H9 (cell line): ENCODE results near the gene BLMH. TPM values are rescaled to one million over a fixed set of nuclear protein-coding genes. Genes with fewer than 3 reads are reported as not detected.

Experiments
- DNase-seq: peaks from one replicate; pipeline ENCODE4 v3.0.0-alpha.2; 2017
- H2AFZ ChIP-seq: one replicate; pipeline ENCODE4 v1.6.1; 2013; ENCODE audit warnings: mild to moderate bottlenecking, low read length, control low read depth, moderate library complexity
- H2AK5ac ChIP-seq: 2 replicates; pipeline ENCODE4 v1.6.1; 2013; ENCODE audit warnings: low read length, control low read depth, mixed read lengths; ENCODE audit not compliant: insufficient read length
- H2BK120ac ChIP-seq: one replicate; pipeline ENCODE4 v1.6.1; 2013; ENCODE audit warnings: low read depth, mild to moderate bottlenecking, low read length, control low read depth, inconsistent platforms; ENCODE audit not compliant: poor library complexity, severe bottlenecking
- H2BK12ac ChIP-seq: 2 replicates; pipeline ENCODE4 v1.6.1; 2013; ENCODE audit warnings: low read length, control low read depth, mixed read lengths, low read depth; ENCODE audit not compliant: insufficient read length
- H2BK15ac ChIP-seq: 2 replicates; pipeline ENCODE4 v1.6.1; 2013; ENCODE audit warnings: low read depth, low read length, control low read depth
- H2BK20ac ChIP-seq: one replicate; pipeline ENCODE4 v1.6.1; 2013; ENCODE audit warnings: low read depth, mild to moderate bottlenecking, low read length, control low read depth, inconsistent platforms; ENCODE audit not compliant: poor library complexity, severe bottlenecking
- H2BK5ac ChIP-seq: 2 replicates; pipeline ENCODE4 v1.6.1; 2013; ENCODE audit warnings: low read length, control low read depth, mixed read lengths; ENCODE audit not compliant: insufficient read length
- H3K14ac ChIP-seq: 2 replicates; pipeline ENCODE4 v1.6.1; 2013; ENCODE audit warnings: low read length, control low read depth; ENCODE audit not compliant: insufficient read depth
- H3K18ac ChIP-seq: 2 replicates; pipeline ENCODE4 v1.6.1; 2013; ENCODE audit warnings: low read depth, mild to moderate bottlenecking, mixed read lengths, low read length, control low read depth; ENCODE audit not compliant: insufficient read length
- H3K23ac ChIP-seq: 2 replicates; pipeline ENCODE4 v1.6.1; 2013; ENCODE audit warnings: low read length, control low read depth, mixed read lengths, low read depth; ENCODE audit not compliant: insufficient read length
- H3K23me2 ChIP-seq: 2 replicates; pipeline ENCODE4 v1.6.1; 2013; ENCODE audit warnings: low read depth, mild to moderate bottlenecking, mixed read lengths, low read length, control low read depth; ENCODE audit not compliant: insufficient read length, poor library complexity, severe bottlenecking
- H3K27ac ChIP-seq: 2 replicates; pipeline ENCODE4 v1.5.1; 2013; ENCODE audit warnings: low read length, control low read depth, mixed read lengths, low read depth; ENCODE audit not compliant: insufficient read length
- H3K27me3 ChIP-seq: 2 replicates; pipeline ENCODE4 v1.6.1; 2013; ENCODE audit warnings: low read length, control low read depth, inconsistent platforms; ENCODE audit not compliant: insufficient read depth
- H3K4ac ChIP-seq: 2 replicates; pipeline ENCODE4 v1.6.1; 2013; ENCODE audit warnings: low read depth, mild to moderate bottlenecking, control low read depth, inconsistent platforms, low read length, moderate library complexity
- H3K4me1 ChIP-seq: 2 replicates; pipeline ENCODE4 v1.6.1; 2013; ENCODE audit warnings: low read length, control low read depth, inconsistent platforms; ENCODE audit not compliant: insufficient read depth
- H3K4me2 ChIP-seq: 2 replicates; pipeline ENCODE4 v1.6.1; 2013; ENCODE audit warnings: low read length, control low read depth, mixed read lengths; ENCODE audit not compliant: insufficient read length, insufficient read depth
- H3K56ac ChIP-seq: 2 replicates; pipeline ENCODE4 v1.6.1; 2013; ENCODE audit warnings: low read depth, mild to moderate bottlenecking, mixed read lengths, low read length, control low read depth; ENCODE audit not compliant: insufficient read length
- H3K79me1 ChIP-seq: 2 replicates; pipeline ENCODE4 v1.6.1; 2013; ENCODE audit warnings: low read depth, mild to moderate bottlenecking, moderate library complexity, low read length, control low read depth, inconsistent platforms; ENCODE audit not compliant: insufficient read depth, poor library complexity, severe bottlenecking
- H3K79me2 ChIP-seq: 2 replicates; pipeline ENCODE4 v1.6.1; 2013; ENCODE audit warnings: low read length, control low read depth, inconsistent platforms; ENCODE audit not compliant: insufficient read depth
- H3K9ac ChIP-seq: 2 replicates; pipeline ENCODE4 v1.6.1; 2013; ENCODE audit warnings: low read length, control low read depth, mixed read lengths; ENCODE audit not compliant: insufficient read length; ENCODE audit errors: extremely low read depth
- H3K9me3 ChIP-seq: one replicate; pipeline ENCODE4 v1.6.1; 2013; ENCODE audit warnings: low read depth, low read length, inconsistent platforms; ENCODE audit not compliant: control insufficient read depth
- H3T11ph ChIP-seq: one replicate; pipeline ENCODE4 v1.6.1; 2013; ENCODE audit warnings: mild to moderate bottlenecking, low read length, control low read depth, inconsistent platforms
- H4K20me1 ChIP-seq: one replicate; pipeline ENCODE4 v1.6.1; 2013; ENCODE audit not compliant: control insufficient read depth, insufficient read length, insufficient read depth
- H4K5ac ChIP-seq: 2 replicates; pipeline ENCODE4 v1.6.1; 2013; ENCODE audit warnings: low read depth, mild to moderate bottlenecking, mixed read lengths, low read length, control low read depth; ENCODE audit not compliant: insufficient read length
- H4K8ac ChIP-seq: replicated peaks from 2 replicates; pipeline ENCODE4 v1.6.1; 2013; ENCODE audit warnings: low read length, control low read depth, mixed read lengths, low read depth; ENCODE audit not compliant: insufficient read length
- H4K91ac ChIP-seq: 2 replicates; pipeline ENCODE4 v1.6.1; 2013; ENCODE audit warnings: low read depth, mild to moderate bottlenecking, moderate library complexity, mixed read lengths, low read length, control low read depth; ENCODE audit not compliant: insufficient read length
- H3K27ac Mint-ChIP-seq, 3 experiments: 2 replicates in 2 of 3; 3 replicates in 1 of 3; pipeline ENCODE4 v1.8.0; 2020 to 2021; ENCODE audit warnings: mixed read lengths in 3 of 3, mild to moderate bottlenecking in 1 of 3, moderate library complexity in 1 of 3
- H3K27me3 Mint-ChIP-seq: 2 replicates; pipeline ENCODE4 v1.8.0; 2021; ENCODE audit warnings: low read depth, mild to moderate bottlenecking, moderate library complexity, mixed read lengths
- H3K36me3 Mint-ChIP-seq, 3 experiments: 2 replicates in 2 of 3; 3 replicates in 1 of 3; pipeline ENCODE4 v1.8.0; 2020 to 2021; ENCODE audit warnings: low read depth in 3 of 3, mixed read lengths in 3 of 3; ENCODE audit not compliant: insufficient read depth in 1 of 3
- H3K4me1 Mint-ChIP-seq, 2 experiments: 2 replicates each; pipeline ENCODE4 v1.8.0; 2020; ENCODE audit warnings: mixed read lengths in 2 of 2
- H3K4me3 Mint-ChIP-seq, 2 experiments: 2 replicates in 1 of 2; 3 replicates in 1 of 2; pipeline ENCODE4 v1.8.0; 2020 to 2021; ENCODE audit warnings: mild to moderate bottlenecking in 2 of 2, mixed read lengths in 2 of 2, moderate library complexity in 1 of 2
- H3K9me3 Mint-ChIP-seq, 2 experiments: 2 replicates in 1 of 2; 3 replicates in 1 of 2; pipeline ENCODE4 v1.8.0; 2020; ENCODE audit warnings: mild to moderate bottlenecking in 2 of 2, mixed read lengths in 2 of 2, moderate library complexity in 1 of 2
- CTCF ChIP-seq: fragments of 200-600 bp; sonication (generic); conservative IDR thresholded peaks from 3 replicates; pipeline ENCODE4 v1.8.0; 2021; ENCODE audit warnings: antibody characterized with exemption, mild to moderate bottlenecking
- WGBS: extraction: QIAGEN DNeasy Blood & Tissue Kit; methylation state at CpG from one replicate; pipeline ENCODE4 v1.1.7; 2013; ENCODE audit warnings: missing lambda C conversion rate, low lambda C conversion rate, mixed read lengths; ENCODE audit not compliant: insufficient read length; ENCODE audit errors: extremely low coverage; 5-methylcytosine and 5-hydroxymethylcytosine counted together
- total RNA-seq: library from RNA; stranded (reverse); gene quantifications from 2 replicates; pipeline ENCODE4 v1.2.1, GENCODE V29; 2021

BLMH gene
- total RNA-seq, 1 experiment from 2014 or later = 74.7 TPM

- Mint-ChIP-seq H3K27me3 (no peaks in the 10 kb centered on the region; the same call in none of the 2 replicates), H3K27ac (no peak overlapping the region), H3K9me3 (peaks cover 0 to 3% of the 10 kb centered on the region in 2 experiments; a peak in 2 of 5 replicates), H3K4me1 (peaks cover 0 to 9% of the 10 kb centered on the region in 2 experiments; a peak in 2 of 4 replicates), H3K36me3 (no peaks in the 10 kb centered on the region; a peak in 2 of 7 replicates), H3K4me3 (no peak overlapping the region)
- DNase-seq = no peak
- no peak overlapping the region for H2BK120ac ChIP-seq
- no peak overlapping the region for H3K23ac ChIP-seq
- no peak overlapping the region for H4K8ac ChIP-seq
- no peak overlapping the region for H3K14ac ChIP-seq
- H3K18ac ChIP-seq = no peak overlapping the region
- H3K27me3 ChIP-seq = no peaks in the 10 kb centered on the region
- no peak overlapping the region for H4K91ac ChIP-seq
- no peak overlapping the region for H3K4ac ChIP-seq
- no peak overlapping the region for H3K27ac ChIP-seq
- H2AFZ ChIP-seq = no peak overlapping the region
- no peak overlapping the region for H2AK5ac ChIP-seq
- TF ChIP-seq CTCF = no peak
- H3K4me1 ChIP-seq = no peaks in the 10 kb centered on the region
- no CpG with 5 or more reads among the region's 6 CpGs for WGBS
- H4K5ac ChIP-seq = no peak overlapping the region
- H3K23me2 ChIP-seq = no peaks in the 10 kb centered on the region
- H2BK20ac ChIP-seq = no peak overlapping the region
- no peak overlapping the region for H2BK5ac ChIP-seq
- H2BK12ac ChIP-seq = no peak overlapping the region
- no peak overlapping the region for H3K9ac ChIP-seq
- H3K4me2 ChIP-seq = no peak overlapping the region
- no peaks in the 10 kb centered on the region for H3K79me1 ChIP-seq
- no peak overlapping the region for H3T11ph ChIP-seq
- H3K79me2 ChIP-seq = no peaks in the 10 kb centered on the region
- no peaks in the 10 kb centered on the region for H4K20me1 ChIP-seq
- no peak overlapping the region for H2BK15ac ChIP-seq
- H3K9me3 ChIP-seq = no peaks in the 10 kb centered on the region
- H3K56ac ChIP-seq = no peak overlapping the region
Observed at GRCh38 chr17:30217054-30217453, 74.7 kb downstream of the BLMH start.
